T-helper 2 cell treated with Interferon-gamma antibody and Interleukin-4, amounts not matched to agents 5 μg/mL and 100 μg/mL, for 36 hours (primary cell): ENCODE data around the gene DRC3.

Experiments
- DNase-seq: peaks from one replicate; pipeline ENCODE4 v3.0.0; 2021; ENCODE audit warnings: low spot score
- H3K27ac Mint-ChIP-seq: one replicate; pipeline ENCODE4 v1.8.0; 2021; ENCODE audit warnings: mild to moderate bottlenecking, mixed read lengths
- H3K27me3 Mint-ChIP-seq: one replicate; pipeline ENCODE4 v1.8.0; 2021; ENCODE audit warnings: low read depth, mixed read lengths
- H3K36me3 Mint-ChIP-seq: one replicate; pipeline ENCODE4 v1.8.0; 2021; ENCODE audit warnings: low read depth, mixed read lengths
- H3K4me1 Mint-ChIP-seq: one replicate; pipeline ENCODE4 v1.8.0; 2021; ENCODE audit warnings: low read depth, mixed read lengths
- H3K4me3 Mint-ChIP-seq: one replicate; pipeline ENCODE4 v1.8.0; 2022; ENCODE audit warnings: mild to moderate bottlenecking, moderate library complexity, mixed read lengths
- H3K9me3 Mint-ChIP-seq: one replicate; pipeline ENCODE4 v1.8.0; 2021; ENCODE audit warnings: mixed read lengths

The DRC3 gene

DNA sequence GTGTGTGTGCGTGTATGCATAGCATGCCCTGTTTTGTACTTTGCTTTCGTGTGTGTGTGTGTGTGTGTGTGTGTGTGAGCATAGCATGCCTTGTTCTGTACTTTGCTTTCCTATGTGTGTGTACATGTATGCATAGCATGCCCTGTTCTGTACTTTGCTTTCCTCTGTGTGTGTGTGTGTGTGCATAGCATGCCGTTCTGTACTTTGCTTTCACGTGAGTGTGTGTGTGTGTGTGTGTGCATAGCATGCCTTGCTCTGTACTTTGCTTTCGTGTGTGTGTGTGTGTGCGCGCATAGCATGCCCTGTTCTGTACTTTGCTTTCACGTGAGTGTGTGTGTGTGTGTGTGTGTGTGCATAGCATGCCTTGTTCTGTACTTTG is 27.4 kb downstream of the DRC3 start:
- no peaks in the 10 kb centered on the region for H3K9me3 Mint-ChIP-seq
- DNase-seq = no peak
- no peak overlapping the region for H3K27ac Mint-ChIP-seq
- no peak overlapping the region for H3K4me3 Mint-ChIP-seq
- no peaks in the 10 kb centered on the region for H3K27me3 Mint-ChIP-seq
- no peaks in the 10 kb centered on the region for H3K4me1 Mint-ChIP-seq
- H3K36me3 Mint-ChIP-seq = no peaks in the 10 kb centered on the region

DNA sequence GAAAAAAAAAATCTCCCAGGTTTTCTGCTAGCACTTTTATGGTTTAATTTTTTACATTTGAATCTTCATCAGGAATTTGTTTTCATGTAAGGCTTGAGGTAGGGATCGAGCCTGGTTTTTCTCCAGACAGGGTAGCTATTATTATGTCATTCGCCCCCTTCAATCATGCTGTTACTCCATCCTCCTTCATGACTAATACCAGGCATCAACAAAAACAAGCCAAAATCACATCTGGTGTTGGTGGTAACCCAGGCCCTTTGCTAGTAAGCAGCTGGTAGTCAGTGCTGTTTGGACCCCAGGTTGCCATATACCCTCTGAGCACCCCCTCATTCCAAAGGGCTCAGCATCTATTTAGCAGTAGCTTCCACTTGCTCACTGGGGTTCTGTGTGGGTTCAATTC is 29.5 kb downstream of the DRC3 start:
- Mint-ChIP-seq H3K4me3 (no peak overlapping the region), H3K27ac (no peak overlapping the region), H3K9me3 (no peaks in the 10 kb centered on the region), H3K27me3 (no peaks in the 10 kb centered on the region), H3K4me1 (no peaks in the 10 kb centered on the region), H3K36me3 (peaks cover 2% of the 10 kb centered on the region)
- DNase-seq = no peak

- Mint-ChIP-seq H3K27me3 (no peaks in the 10 kb centered on the region), H3K27ac (no peak overlapping the region), H3K4me3 (no peak overlapping the region), H3K9me3 (no peaks in the 10 kb centered on the region), H3K36me3 (peaks cover 2% of the 10 kb centered on the region), H3K4me1 (no peaks in the 10 kb centered on the region)
- DNase-seq = no peak
Measured at GRCh38 chr17:18004345-18004744, 31.7 kb downstream of the DRC3 start.

DNA sequence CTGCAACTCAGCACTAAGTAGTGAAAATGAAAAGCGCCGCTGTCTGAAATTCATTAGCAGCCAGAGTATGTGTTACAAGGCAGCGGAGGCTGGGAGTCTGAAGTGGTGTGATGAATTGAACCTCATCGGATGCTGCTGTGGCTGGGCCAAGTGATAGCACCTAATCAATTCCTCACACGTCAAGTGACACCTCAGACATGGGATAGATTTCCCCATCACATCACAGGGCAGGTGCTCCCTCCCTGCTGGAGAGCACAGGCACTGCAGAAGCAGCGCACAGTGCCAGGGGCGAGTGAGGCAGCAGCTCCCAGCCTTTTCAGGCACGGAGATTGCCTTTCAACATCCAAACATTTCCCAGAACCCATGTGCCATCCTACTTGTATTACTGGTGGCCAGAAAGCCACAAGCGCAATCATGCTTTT is 32.2 kb downstream of the DRC3 start:
- Mint-ChIP-seq H3K4me1 (no peaks in the 10 kb centered on the region), H3K4me3 (no peak overlapping the region), H3K9me3 (no peaks in the 10 kb centered on the region), H3K36me3 (peaks cover 2% of the 10 kb centered on the region), H3K27ac (no peak overlapping the region), H3K27me3 (no peaks in the 10 kb centered on the region)
- DNase-seq = no peak

DNA sequence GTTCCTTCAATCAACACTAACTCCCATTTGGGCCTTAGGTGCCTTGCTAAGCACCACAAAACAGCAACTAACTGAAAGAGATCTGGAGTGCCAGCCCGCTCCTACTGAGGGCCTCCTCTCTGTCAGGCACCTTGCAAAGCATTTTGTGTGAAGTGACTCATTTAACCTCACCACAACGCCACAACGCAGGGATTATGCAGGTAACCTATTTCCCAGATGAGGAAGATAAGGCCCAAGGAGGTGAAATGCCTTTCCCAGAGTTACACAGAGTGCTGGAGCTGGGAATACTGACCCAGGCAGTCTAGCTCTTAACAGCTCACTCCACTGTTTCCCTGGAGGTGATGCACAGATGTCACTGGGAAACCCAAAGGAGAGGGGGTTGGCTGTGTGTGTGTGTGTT is 32.8 kb downstream of the DRC3 start:
- Mint-ChIP-seq H3K4me3 (no peak overlapping the region), H3K27me3 (no peaks in the 10 kb centered on the region), H3K9me3 (no peaks in the 10 kb centered on the region), H3K36me3 (peaks cover 2% of the 10 kb centered on the region), H3K27ac (no peak overlapping the region), H3K4me1 (no peaks in the 10 kb centered on the region)
- DNase-seq = no peak

GRCh38 chr17:18006495-18007239 is 34.0 kb downstream of the DRC3 start:
- H3K27ac Mint-ChIP-seq = no peak overlapping the region
- H3K27me3 Mint-ChIP-seq = no peaks in the 10 kb centered on the region

DNA sequence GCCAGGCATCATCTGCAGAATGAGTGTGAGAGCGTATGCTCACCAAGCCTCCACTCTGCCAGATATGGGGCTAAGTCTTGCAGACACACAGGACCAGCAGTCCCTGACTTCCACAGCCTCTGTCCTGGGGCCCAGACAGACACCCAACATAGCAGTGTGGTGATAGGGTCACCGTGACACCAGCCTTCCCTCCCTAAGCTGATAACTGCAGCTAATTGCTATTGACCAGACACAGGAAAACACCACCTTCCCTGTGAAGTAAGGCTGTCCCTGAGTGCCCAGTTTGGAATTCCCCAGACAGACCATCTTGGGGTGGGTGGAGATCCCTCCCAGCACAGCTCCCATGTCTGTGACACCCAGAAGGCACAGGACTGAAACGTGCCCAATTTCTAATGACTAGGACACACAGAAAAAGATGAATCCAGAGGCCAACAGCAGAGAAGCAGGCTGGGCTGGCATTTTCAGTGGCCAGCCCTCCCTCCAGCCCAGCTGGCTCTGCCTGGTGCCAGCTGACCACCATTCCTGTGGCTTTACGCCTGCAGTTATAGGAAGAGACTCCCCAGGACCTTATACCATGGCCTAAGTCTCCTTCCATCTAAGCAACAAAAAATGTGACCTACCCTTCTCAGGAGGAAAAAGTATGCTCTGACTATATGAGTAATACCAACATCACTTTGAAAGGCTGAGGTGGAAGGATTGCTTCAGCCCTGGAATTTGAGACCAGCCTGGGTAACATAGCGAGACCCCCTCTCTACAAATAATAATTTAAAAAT is 36.0 kb downstream of the DRC3 start:
- Mint-ChIP-seq H3K27ac (no peak overlapping the region), H3K9me3 (no peaks in the 10 kb centered on the region), H3K4me1 (no peaks in the 10 kb centered on the region), H3K27me3 (no peaks in the 10 kb centered on the region), H3K4me3 (no peak overlapping the region), H3K36me3 (peaks cover 5% of the 10 kb centered on the region)
- no peak for DNase-seq

More at GRCh38 chr17:18006495-18007239, 34.0 kb downstream of the DRC3 start:
- Mint-ChIP-seq H3K9me3 (no peaks in the 10 kb centered on the region), H3K4me3 (no peak overlapping the region), H3K36me3 (peaks cover 2% of the 10 kb centered on the region), H3K4me1 (no peaks in the 10 kb centered on the region)
- DNase-seq = no peak

- DNase-seq = no peak
- Mint-ChIP-seq H3K9me3 (no peaks in the 10 kb centered on the region), H3K4me3 (no peak overlapping the region), H3K27me3 (no peaks in the 10 kb centered on the region), H3K27ac (no peak overlapping the region), H3K36me3 (peaks cover 5% of the 10 kb centered on the region), H3K4me1 (peaks cover 4% of the 10 kb centered on the region)
Measured at GRCh38 chr17:18009609-18010420, 37.2 kb downstream of the DRC3 start.

DNA sequence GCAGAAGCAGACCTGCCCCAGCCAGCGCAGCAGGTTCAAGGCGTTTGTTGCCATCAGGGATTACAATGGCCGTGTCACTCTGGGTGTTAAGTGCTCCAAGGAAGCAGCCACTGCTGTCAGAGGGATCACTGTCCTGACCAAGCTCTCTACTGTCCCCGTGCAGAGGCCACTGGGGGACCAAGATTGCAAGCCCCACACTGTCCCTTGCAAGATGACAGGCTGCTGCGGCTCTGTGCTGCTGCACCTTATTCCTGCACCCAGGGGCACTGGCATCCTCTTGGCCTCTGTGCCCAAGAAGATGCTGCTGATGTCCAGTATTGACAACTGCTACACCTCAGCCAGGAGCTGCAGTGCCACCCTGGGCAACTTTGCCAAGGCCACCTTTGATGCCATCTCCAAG is 38.6 kb downstream of the DRC3 start:
- H3K27me3 Mint-ChIP-seq = no peaks in the 10 kb centered on the region
- H3K9me3 Mint-ChIP-seq = no peaks in the 10 kb centered on the region
- H3K27ac Mint-ChIP-seq = no peak overlapping the region
- peaks cover 5% of the 10 kb centered on the region for H3K36me3 Mint-ChIP-seq
- peaks cover 4% of the 10 kb centered on the region for H3K4me1 Mint-ChIP-seq
- no peak overlapping the region for H3K4me3 Mint-ChIP-seq
- DNase-seq = no peak

DNA sequence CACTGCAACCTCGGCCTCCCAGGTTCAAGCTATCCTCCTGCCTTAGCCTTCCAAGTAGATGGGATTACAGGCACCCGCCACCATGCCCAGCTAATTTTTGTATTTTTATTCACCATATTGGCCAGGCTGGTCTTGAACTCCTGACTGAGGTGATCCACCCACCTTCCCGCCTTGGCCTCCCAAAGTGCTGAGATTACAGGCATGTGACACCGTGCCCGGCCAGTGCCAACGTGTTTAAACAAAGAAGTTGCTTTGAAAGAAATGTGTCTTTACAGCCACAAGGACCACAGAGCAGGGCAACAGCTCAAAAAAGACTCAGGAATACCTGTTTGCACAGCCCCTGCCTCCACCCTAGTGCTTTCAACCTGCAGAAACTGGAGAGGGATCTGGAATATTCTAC is 41.3 kb downstream of the DRC3 start:
- peaks cover 4% of the 10 kb centered on the region for H3K36me3 Mint-ChIP-seq
- H3K9me3 Mint-ChIP-seq = no peaks in the 10 kb centered on the region
- DNase-seq = no peak
- H3K4me1 Mint-ChIP-seq = peaks cover 4% of the 10 kb centered on the region
- no peak overlapping the region for H3K4me3 Mint-ChIP-seq
- no peak overlapping the region for H3K27ac Mint-ChIP-seq
- no peaks in the 10 kb centered on the region for H3K27me3 Mint-ChIP-seq

DNA sequence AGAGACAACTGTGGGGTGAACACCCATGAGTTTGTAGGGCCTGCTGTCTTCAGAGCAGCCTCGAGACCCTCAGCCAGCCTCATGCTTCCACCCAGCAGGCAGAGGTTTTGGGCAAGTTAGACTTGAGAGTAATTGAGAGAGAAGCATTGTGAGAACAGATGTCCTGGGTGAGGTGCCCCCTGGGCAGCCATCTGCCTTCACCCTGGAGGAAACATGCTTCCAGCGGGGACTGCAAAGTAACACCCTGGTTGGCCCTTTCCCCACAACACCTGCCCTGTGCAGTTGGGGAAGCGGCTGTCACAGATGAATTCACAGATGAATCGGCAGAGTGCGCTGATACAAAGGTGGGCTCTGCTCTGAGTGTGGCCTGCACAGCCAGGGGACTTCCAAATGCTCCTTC is 42.9 kb downstream of the DRC3 start:
- Mint-ChIP-seq H3K27me3 (no peaks in the 10 kb centered on the region), H3K36me3 (peaks cover 4% of the 10 kb centered on the region), H3K27ac (no peak overlapping the region), H3K9me3 (no peaks in the 10 kb centered on the region), H3K4me3 (no peak overlapping the region), H3K4me1 (peaks cover 4% of the 10 kb centered on the region)
- no peak for DNase-seq

DNA sequence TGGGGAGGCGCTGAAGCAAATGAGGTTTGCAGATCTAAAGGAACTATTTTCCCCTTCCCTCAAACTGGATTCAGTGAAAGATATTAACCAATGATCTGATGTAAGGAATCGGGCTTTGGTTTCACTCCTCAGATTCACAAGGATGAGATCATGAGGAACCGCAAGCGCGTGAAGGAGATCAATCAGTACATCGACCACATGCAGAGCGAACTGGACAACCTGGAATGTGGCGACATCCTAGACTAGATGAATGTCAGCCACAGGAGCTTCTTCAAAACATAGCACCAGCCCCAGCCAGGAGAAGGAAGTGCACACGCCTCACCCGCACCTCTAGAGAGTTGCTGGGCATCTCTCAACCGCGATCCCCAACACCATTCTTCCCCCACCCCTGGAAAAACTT is 43.8 kb downstream of the DRC3 start:
- Mint-ChIP-seq H3K9me3 (no peaks in the 10 kb centered on the region), H3K27me3 (no peaks in the 10 kb centered on the region), H3K4me1 (peaks cover 4% of the 10 kb centered on the region), H3K36me3 (peaks cover 7% of the 10 kb centered on the region), H3K4me3 (no peak overlapping the region), H3K27ac (no peak overlapping the region)
- DNase-seq = no peak

DNA sequence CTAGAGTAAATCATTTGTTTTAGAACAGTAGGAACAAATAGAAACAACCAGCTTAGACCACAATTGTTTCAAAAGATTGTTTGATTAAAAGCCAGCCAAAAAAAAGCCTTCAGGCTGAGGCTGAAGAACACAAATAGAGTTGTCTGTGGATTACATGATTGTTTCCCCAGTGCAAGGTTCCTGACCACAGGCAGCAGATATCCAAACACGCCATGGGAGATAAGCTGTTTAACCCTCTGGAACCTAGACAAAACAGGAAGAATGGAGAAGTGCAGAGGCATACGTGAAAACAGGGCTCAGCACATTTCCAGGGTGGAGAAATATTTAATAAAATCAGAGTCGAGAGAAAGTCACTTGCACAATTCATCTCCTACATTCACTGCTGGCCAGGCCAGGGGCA is 45.3 kb downstream of the DRC3 start:
- Mint-ChIP-seq H3K27ac (no peak overlapping the region), H3K9me3 (no peaks in the 10 kb centered on the region), H3K36me3 (peaks cover 7% of the 10 kb centered on the region), H3K4me1 (peaks cover 4% of the 10 kb centered on the region), H3K27me3 (no peaks in the 10 kb centered on the region), H3K4me3 (no peak overlapping the region)
- no peak for DNase-seq

DNA sequence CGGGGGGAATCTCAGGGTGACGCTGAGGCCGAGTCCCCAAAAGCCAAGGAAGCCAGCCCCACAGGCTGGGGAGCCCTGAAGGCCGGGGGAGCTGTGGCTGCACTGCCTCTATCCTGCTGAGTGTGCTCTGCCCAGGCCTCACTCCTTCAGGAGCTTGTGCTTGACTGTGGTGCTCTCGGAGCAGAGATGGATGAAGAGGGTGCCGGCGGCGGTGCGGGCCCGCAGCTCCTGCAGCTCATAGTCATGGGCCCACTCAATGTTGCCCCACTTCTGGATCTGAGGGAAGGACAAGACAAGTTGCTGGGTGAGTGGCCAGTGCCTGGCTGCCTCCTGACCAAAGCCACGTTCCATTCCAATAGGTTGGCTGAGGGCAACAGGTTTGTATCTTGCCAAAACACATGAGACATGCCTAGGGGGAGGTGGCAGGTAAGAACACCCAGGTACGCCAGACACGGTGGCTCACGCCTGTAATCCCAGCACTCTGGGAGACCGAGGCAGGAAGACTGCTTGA is 45.8 kb downstream of the DRC3 start:
- Mint-ChIP-seq H3K4me3 (no peak overlapping the region), H3K9me3 (no peaks in the 10 kb centered on the region), H3K4me1 (peaks cover 4% of the 10 kb centered on the region), H3K36me3 (peaks cover 5% of the 10 kb centered on the region), H3K27me3 (no peaks in the 10 kb centered on the region), H3K27ac (no peak overlapping the region)
- no peak for DNase-seq
